Measurements from ENCODE around the gene ATF2.

DNA sequence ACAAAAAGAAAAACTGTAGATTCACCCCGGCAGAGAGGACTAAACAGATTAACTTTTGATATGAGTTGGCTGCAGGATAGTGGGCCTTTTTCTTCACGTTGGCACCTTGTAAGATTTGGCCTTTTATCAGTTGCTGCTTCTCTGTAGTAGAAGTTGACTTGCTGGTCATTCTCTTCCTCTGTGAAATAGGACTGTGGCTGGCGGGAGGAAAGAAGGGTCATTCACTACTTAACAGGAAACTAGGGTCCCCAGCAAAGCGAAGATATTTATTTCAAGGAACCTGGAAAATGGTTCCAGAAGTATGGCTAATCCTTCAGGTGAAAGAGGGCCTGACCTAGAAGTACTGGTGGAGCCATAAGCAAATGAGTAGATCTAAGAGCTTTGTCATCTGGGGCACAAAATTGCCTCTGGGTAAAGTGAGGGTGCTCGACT, 13.9 kb upstream of the ATF2 start:
- TF ChIP-seq, protein P1, sequence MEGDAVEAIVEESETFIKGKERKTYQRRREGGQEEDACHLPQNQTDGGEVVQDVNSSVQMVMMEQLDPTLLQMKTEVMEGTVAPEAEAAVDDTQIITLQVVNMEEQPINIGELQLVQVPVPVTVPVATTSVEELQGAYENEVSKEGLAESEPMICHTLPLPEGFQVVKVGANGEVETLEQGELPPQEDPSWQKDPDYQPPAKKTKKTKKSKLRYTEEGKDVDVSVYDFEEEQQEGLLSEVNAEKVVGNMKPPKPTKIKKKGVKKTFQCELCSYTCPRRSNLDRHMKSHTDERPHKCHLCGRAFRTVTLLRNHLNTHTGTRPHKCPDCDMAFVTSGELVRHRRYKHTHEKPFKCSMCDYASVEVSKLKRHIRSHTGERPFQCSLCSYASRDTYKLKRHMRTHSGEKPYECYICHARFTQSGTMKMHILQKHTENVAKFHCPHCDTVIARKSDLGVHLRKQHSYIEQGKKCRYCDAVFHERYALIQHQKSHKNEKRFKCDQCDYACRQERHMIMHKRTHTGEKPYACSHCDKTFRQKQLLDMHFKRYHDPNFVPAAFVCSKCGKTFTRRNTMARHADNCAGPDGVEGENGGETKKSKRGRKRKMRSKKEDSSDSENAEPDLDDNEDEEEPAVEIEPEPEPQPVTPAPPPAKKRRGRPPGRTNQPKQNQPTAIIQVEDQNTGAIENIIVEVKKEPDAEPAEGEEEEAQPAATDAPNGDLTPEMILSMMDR (IDR thresholded peaks at IDR 0.05): no peak
- TF ChIP-seq POLR2A (IDR thresholded peaks at IDR 0.05; ENCODE audit: low read depth) (no peak), POLR2AphosphoS5 (IDR thresholded peaks at IDR 0.05) (no peak), EP300 (IDR thresholded peaks at IDR 0.05) (no peak)
